HepG2 (cell line): Measurements from ENCODE around the gene CELF4. TPM values are rescaled to one million over a fixed set of nuclear protein-coding genes. Genes with fewer than 3 reads are reported as not detected.

ENCODE experiments used
- ATAC-seq: fragments of 200-7000 bp; cut with Tn5 transposase; 3 replicates; pipeline ENCODE4 v1.9.1; 2020; ENCODE audit warnings: mild to moderate bottlenecking, moderate library complexity
- BruUV-seq: library from RNA; stranded (reverse); fragments of 400-500 nt; replicated peaks from 2 replicates; lab custom pipeline; 2021; lab: Mats Ljungman, UMichigan
- CTCF ChIA-PET: fragments of 300-600 bp; formaldehyde crosslinking; extraction: SDS; loops from one replicate; lab custom pipeline; 2021; ENCODE audit warnings: low total read pairs, inconsistent platforms, low intra/inter-chr PET ratio; lab: Yijun Ruan, JAX
- POLR2A ChIA-PET: fragments of 350-600 bp; sonication (Branson Sonifier 250); formaldehyde crosslinking; loops from one replicate; lab custom pipeline; 2020; ENCODE audit warnings: antibody characterized with exemption, inconsistent platforms; lab: Yijun Ruan, JAX
- DNase-seq: peaks from one replicate; pipeline ENCODE4 v3.0.0-alpha.2; 2015; ENCODE audit warnings: low spot score
- FAIRE-seq: peaks from 3 replicates; lab custom pipeline; 2011; peaks lifted over from hg19 to GRCh38; lab: Jason Lieb, UNC
- H2AFZ ChIP-seq: one replicate; pipeline ENCODE4 v1.6.1; 2011; ENCODE audit warnings: low read length, inconsistent platforms
- H3K27ac ChIP-seq: fragments of 300-600 bp; 3 replicates; pipeline ENCODE4 v1.8.0; 2011; ENCODE audit warnings: mixed run types, mild to moderate bottlenecking, mixed read lengths, low read length, inconsistent platforms; ENCODE audit not compliant: insufficient read depth; ENCODE audit errors: extremely low read length
- H3K27me3 ChIP-seq, 2 experiments: fragments of 200-600 bp in 1 of 2; 2 replicates in 1 of 2; 3 replicates in 1 of 2; pipeline versions ENCODE4 v1.6.0 to v1.8.0; 2011; ENCODE audit warnings: low read length in 2 of 2, mild to moderate bottlenecking in 2 of 2, moderate library complexity in 2 of 2, inconsistent platforms in 1 of 2; ENCODE audit not compliant: insufficient read depth in 2 of 2, control insufficient read depth in 1 of 2
- H3K36me3 ChIP-seq, 2 experiments: fragments of 200-600 bp in 1 of 2; replicated peaks in 1 of 2; 2 replicates in 1 of 2; 3 replicates in 1 of 2; pipeline versions ENCODE4 v1.5.1 to v1.8.0; 2011; ENCODE audit warnings: low read length in 2 of 2, inconsistent platforms in 1 of 2; ENCODE audit not compliant: insufficient read depth in 2 of 2, control insufficient read depth in 1 of 2
- H3K4me1 ChIP-seq: 2 replicates; pipeline ENCODE4 v1.5.1; 2012; ENCODE audit warnings: low read length, inconsistent platforms; ENCODE audit not compliant: insufficient read depth
- H3K4me2 ChIP-seq: 2 replicates; pipeline ENCODE4 v1.6.0; 2011; ENCODE audit warnings: low read depth, low read length, inconsistent platforms
- H3K4me3 ChIP-seq, 3 experiments: fragments of 200-600 bp in 1 of 3; sonication (generic), shearing (Covaris generic) in 1 of 3; replicated peaks in 1 of 3; 2 replicates each; pipeline ENCODE4 v1.5.1; 2011 to 2016; ENCODE audit warnings: low read length in 3 of 3, inconsistent platforms in 2 of 3, low read depth in 2 of 3, mild to moderate bottlenecking in 2 of 3, control low read depth in 1 of 3, mixed read lengths in 1 of 3; ENCODE audit not compliant: insufficient read depth in 1 of 3
- H3K79me2 ChIP-seq: one replicate; pipeline ENCODE4 v1.6.1; 2011; ENCODE audit warnings: low read length, inconsistent platforms; ENCODE audit not compliant: insufficient read depth
- H3K9ac ChIP-seq: 2 replicates; pipeline ENCODE4 v1.6.0; 2011; ENCODE audit warnings: mild to moderate bottlenecking, low read depth, low read length, inconsistent platforms; ENCODE audit not compliant: insufficient read depth
- H3K9me3 ChIP-seq: 2 replicates; pipeline ENCODE4 v1.5.1; 2012; ENCODE audit warnings: mild to moderate bottlenecking, low read length
- H4K20me1 ChIP-seq: 2 replicates; pipeline ENCODE4 v1.6.0; 2011; ENCODE audit warnings: inconsistent platforms, mild to moderate bottlenecking, low read length, moderate library complexity; ENCODE audit not compliant: insufficient read depth
- HMG20A ChIP-seq: IDR thresholded peaks from 2 replicates; pipeline ENCODE4 v1.6.1; 2016; ENCODE audit warnings: borderline replicate concordance
- KDM4B ChIP-seq: sonication (generic); formaldehyde crosslinking; IDR thresholded peaks from 2 replicates; pipeline ENCODE4 v1.4.0; 2020; ENCODE audit warnings: missing genetic modification reagents
- NFE2L2 ChIP-seq: fragments of 150-350 bp; IDR thresholded peaks from 2 replicates; pipeline ENCODE4 v1.6.1; 2014; ENCODE audit warnings: low read length
- SALL1 ChIP-seq: sonication (generic); formaldehyde crosslinking; IDR thresholded peaks from 2 replicates; pipeline ENCODE4 v1.8.0; 2022; ENCODE audit warnings: mild to moderate bottlenecking, missing genetic modification reagents
- SP2 ChIP-seq: sonication (generic); formaldehyde crosslinking; IDR thresholded peaks from 2 replicates; pipeline ENCODE4 v1.5.1; 2020; ENCODE audit warnings: mild to moderate bottlenecking, missing genetic modification reagents
- SPEN ChIP-seq: sonication (generic); formaldehyde crosslinking; IDR thresholded peaks from 2 replicates; pipeline ENCODE4 v1.5.1; 2020; ENCODE audit warnings: low read depth, mild to moderate bottlenecking, missing genetic modification reagents
- SSRP1 ChIP-seq: IDR thresholded peaks from 2 replicates; pipeline ENCODE4 v1.6.1; 2016; ENCODE audit warnings: control low read depth
- ZBTB3 ChIP-seq: sonication (generic); formaldehyde crosslinking; IDR thresholded peaks from 2 replicates; pipeline ENCODE4 v1.4.0; 2020; ENCODE audit warnings: low read depth, mild to moderate bottlenecking, moderate library complexity, missing genetic modification reagents, borderline replicate concordance
- ZNF160 ChIP-seq: sonication (generic); formaldehyde crosslinking; IDR thresholded peaks from 2 replicates; pipeline ENCODE4 v1.8.0; 2022; ENCODE audit warnings: mild to moderate bottlenecking, inconsistent platforms, missing genetic modification reagents
- ZNF605 ChIP-seq: sonication (generic); formaldehyde crosslinking; IDR thresholded peaks from 2 replicates; pipeline ENCODE4 v1.8.0; 2022; ENCODE audit warnings: mild to moderate bottlenecking, missing genetic modification reagents
- WGBS: methylation state at CpG from one replicate; pipeline ENCODE4 v1.1.6; 2017; ENCODE audit warnings: low lambda C conversion rate; 5-methylcytosine and 5-hydroxymethylcytosine counted together
- in situ Hi-C: cut with HindIII; loops from 2 replicates; pipeline ENCODE4 v1.10.0; 2017; ENCODE audit warnings: low pct_unique_long_range_greater_than_20kb; ENCODE audit not compliant: extremely low pct_ligation_motif_present
- intact Hi-C: fragments of 100-400 bp; cut with micrococcal nuclease; formaldehyde crosslinking; loops from one replicate; pipeline ENCODE4 v1.10.0; 2022; ENCODE audit not compliant: unreplicated experiment
- polyA plus RNA-seq, 8 experiments: library from polyadenylated mRNA; depleted of rRNA in 3 of 8; stranded (reverse) in 7 of 8; unstranded in 1 of 8; fragments of >200 nt; fragmentation: Illumina TruSeq in 4 of 8; extraction: Trizol in 4 of 8; gene quantifications; 2 replicates each; pipeline versions ENCODE4 v1.2.1 to v1.2.3, GENCODE V29; 2011 to 2016; ENCODE audit warnings: low read depth in 4 of 8, missing spikeins in 1 of 8, mixed read lengths in 1 of 8; ENCODE audit not compliant: insufficient read depth in 1 of 8
- total RNA-seq, 5 experiments: library from RNA; depleted of rRNA; stranded (reverse); fragments of >200 nt; fragmentation: Illumina TruSeq; extraction: Trizol; gene quantifications; 2 replicates each; pipeline ENCODE4 v1.2.3, GENCODE V29; 2016; ENCODE audit warnings: low read depth in 1 of 5
- TF ChIP-seq, protein P1 (sequence below): sonication (generic); formaldehyde crosslinking; IDR thresholded peaks from 2 replicates; pipeline ENCODE4 v1.9.0; 2021; ENCODE audit warnings: missing genetic modification reagents, mild to moderate bottlenecking, borderline replicate concordance
- TF ChIP-seq, protein P2 (sequence below): IDR thresholded peaks from 2 replicates; pipeline ENCODE4 v1.6.1; 2012; ENCODE audit warnings: low read length, improper control_type of control experiment

The CELF4 gene
- total and polyA plus RNA-seq, 2 of the 13 experiments (the other 11 are each of a cell fraction or from before 2014, with no cell fraction given), result not detected

DNA sequence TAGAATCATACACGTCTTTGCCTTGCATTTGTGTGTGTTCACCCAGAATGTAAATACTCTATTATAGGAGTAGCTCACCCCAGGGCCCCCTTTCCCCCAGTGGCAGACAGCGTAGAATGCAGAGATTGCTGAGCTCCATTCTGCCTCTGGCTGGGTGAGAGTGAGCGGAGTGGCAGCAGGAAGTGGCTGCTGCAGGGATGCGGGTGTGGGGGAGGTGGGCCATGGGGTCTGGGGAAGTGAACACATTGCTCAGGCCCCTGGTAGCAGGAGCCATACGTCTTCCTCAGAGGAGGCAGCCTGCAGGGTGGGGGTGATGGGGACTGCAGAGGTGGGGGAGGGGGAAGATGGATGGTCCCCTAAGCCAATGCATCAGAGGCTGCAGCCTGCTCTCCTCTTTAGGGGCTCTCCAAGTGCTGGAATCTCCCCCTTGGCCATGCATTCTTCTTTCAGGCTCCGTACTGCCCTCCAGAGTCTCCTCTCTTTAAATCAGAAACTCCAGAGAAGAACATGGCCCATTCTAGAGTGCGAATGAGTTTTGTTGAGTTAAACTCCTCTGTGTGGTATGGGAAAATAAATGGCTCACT lies 72.2 kb downstream of the CELF4 start:
- DNase-seq (no peak), FAIRE-seq (no peak), ATAC-seq (no peak)
- POLR2A ChIA-PET, result no interaction called here
- WGBS, result 17% methylated on average over 6 of the region's 7 CpGs
- BruUV-seq, result no TSS peak
- intact Hi-C loops, result no loop called here
- H4K20me1 ChIP-seq, result no peaks in the 10 kb centered on the region
- no peaks in the 10 kb centered on the region for H3K79me2 ChIP-seq
- no peak overlapping the region for H2AFZ ChIP-seq
- no peak overlapping the region for H3K9ac ChIP-seq
- H3K4me3 ChIP-seq, result no peak overlapping the region
- H3K27ac ChIP-seq, result no peak overlapping the region
- peaks cover 1 to 38% of the 10 kb centered on the region in 2 experiments; a peak in 4 of 5 replicates for H3K27me3 ChIP-seq
- CTCF ChIA-PET, result no interaction called here
- H3K9me3 ChIP-seq, result no peaks in the 10 kb centered on the region
- H3K4me2 ChIP-seq, result no peak overlapping the region
- H3K36me3 ChIP-seq, result no peaks in the 10 kb centered on the region
- TF ChIP-seq SPEN (CRISPR knock-in tag) (no peak), KDM4B (CRISPR knock-in tag) (no peak), SSRP1 (CRISPR knock-in tag) (no peak)
- TF ChIP-seq, all 625 proteins: peak for 0
- H3K4me1 ChIP-seq, result no peaks in the 10 kb centered on the region
- in situ Hi-C loops, result loop anchor here (25.0 kb wide), 1 partner anchor 556 kb away; no protein-coding TSS in a partner anchor

DNA sequence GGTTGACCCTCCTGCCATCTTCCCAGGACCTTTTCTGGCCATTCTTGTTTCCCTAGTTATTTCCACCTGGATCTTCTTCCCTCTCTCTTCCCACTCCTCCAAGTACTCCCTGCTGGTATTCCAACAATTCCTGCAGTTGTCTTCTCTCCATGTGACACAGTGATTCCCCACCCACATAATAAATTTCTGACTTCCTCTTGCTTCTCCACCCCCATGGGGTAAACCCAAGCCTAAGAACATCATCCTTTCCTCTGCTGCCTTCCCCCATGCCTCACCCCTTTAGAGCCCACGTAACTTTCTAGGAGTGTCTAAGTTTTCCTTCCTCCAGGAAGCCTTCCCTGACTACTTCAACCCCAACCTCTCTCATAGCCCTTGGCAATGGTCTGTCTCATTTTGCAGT lies 72.6 kb downstream of the CELF4 start:
- Histone ChIP-seq H3K27ac (no peak overlapping the region), H3K4me3 (no peak overlapping the region), H3K4me1 (no peaks in the 10 kb centered on the region), H3K36me3 (no peaks in the 10 kb centered on the region), H3K27me3 (peaks cover 1 to 41% of the 10 kb centered on the region in 2 experiments; a peak in 4 of 5 replicates), H2AFZ (no peak overlapping the region), H3K9ac (no peak overlapping the region), H3K79me2 (no peaks in the 10 kb centered on the region), H3K9me3 (no peaks in the 10 kb centered on the region), H3K4me2 (no peak overlapping the region), H4K20me1 (no peaks in the 10 kb centered on the region)
- ChIA-PET POLR2A (no interaction called here), CTCF (no interaction called here)
- intact Hi-C loops, result no loop called here
- DNase-seq (no peak), ATAC-seq (no peak), FAIRE-seq (no peak)
- in situ Hi-C loops, result loop anchor here (25.0 kb wide), 1 partner anchor 556 kb away; no protein-coding TSS in a partner anchor
- 0% methylated on average over 1 of the region's 1 CpG for WGBS
- no TSS peak for BruUV-seq
- TF ChIP-seq, protein P1, sequence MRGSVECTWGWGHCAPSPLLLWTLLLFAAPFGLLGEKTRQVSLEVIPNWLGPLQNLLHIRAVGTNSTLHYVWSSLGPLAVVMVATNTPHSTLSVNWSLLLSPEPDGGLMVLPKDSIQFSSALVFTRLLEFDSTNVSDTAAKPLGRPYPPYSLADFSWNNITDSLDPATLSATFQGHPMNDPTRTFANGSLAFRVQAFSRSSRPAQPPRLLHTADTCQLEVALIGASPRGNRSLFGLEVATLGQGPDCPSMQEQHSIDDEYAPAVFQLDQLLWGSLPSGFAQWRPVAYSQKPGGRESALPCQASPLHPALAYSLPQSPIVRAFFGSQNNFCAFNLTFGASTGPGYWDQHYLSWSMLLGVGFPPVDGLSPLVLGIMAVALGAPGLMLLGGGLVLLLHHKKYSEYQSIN (CRISPR knock-in tag), result no peak
- TF ChIP-seq ZNF605 (no peak), ZBTB3 (no peak), SALL1 (CRISPR knock-in tag) (no peak), ZNF160 (no peak), SP2 (no peak), HMG20A (CRISPR knock-in tag) (no peak), NFE2L2 (no peak)
- TF ChIP-seq, protein P2, sequence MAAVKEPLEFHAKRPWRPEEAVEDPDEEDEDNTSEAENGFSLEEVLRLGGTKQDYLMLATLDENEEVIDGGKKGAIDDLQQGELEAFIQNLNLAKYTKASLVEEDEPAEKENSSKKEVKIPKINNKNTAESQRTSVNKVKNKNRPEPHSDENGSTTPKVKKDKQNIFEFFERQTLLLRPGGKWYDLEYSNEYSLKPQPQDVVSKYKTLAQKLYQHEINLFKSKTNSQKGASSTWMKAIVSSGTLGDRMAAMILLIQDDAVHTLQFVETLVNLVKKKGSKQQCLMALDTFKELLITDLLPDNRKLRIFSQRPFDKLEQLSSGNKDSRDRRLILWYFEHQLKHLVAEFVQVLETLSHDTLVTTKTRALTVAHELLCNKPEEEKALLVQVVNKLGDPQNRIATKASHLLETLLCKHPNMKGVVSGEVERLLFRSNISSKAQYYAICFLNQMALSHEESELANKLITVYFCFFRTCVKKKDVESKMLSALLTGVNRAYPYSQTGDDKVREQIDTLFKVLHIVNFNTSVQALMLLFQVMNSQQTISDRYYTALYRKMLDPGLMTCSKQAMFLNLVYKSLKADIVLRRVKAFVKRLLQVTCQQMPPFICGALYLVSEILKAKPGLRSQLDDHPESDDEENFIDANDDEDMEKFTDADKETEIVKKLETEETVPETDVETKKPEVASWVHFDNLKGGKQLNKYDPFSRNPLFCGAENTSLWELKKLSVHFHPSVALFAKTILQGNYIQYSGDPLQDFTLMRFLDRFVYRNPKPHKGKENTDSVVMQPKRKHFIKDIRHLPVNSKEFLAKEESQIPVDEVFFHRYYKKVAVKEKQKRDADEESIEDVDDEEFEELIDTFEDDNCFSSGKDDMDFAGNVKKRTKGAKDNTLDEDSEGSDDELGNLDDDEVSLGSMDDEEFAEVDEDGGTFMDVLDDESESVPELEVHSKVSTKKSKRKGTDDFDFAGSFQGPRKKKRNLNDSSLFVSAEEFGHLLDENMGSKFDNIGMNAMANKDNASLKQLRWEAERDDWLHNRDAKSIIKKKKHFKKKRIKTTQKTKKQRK, result no peak
